ENCODE results near the gene RYR3. TPM values are rescaled to one million over a fixed set of nuclear protein-coding genes. Genes with fewer than 3 reads are reported as not detected.

Gene RYR3
- total RNA-seq, 1 experiment from 2014 or later, result not detected

DNA sequence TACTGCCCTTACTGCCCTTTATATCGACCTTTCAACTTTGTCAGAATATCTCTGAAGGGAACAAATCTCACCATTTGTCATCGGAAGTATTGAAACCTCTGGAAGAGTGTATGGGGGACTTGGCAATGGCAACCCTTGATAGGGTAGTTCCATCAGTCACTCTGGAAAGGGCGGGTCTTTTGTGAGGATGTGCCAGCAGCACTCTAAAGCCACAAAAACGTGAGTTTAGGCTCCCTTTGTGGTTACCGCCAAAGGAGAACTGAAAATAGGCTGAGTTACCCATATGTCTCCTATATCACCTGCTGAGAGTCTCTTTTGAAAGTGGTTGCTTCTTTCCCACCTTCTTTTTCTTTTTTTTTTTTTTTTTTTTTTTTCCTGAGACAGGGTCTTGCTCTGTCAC, 360.7 kb downstream of the RYR3 start:
- no peak overlapping the region for H3K4me2 ChIP-seq (ENCODE audit: low read length)
- no peaks in the 10 kb centered on the region for H3K79me2 ChIP-seq (ENCODE audit: low read length)
- intact Hi-C loops (cut with micrococcal nuclease), result no loop called here
- ChIA-PET CTCF (no interaction called here), POLR2A (ENCODE audit: unreplicated experiment) (no interaction called here)
- no peaks in the 10 kb centered on the region for H4K20me1 ChIP-seq (ENCODE audit: low read length)
- H3K9me2 ChIP-seq (replicated peaks; ENCODE audit: low read length), result no peaks in the 10 kb centered on the region
- H3K4me1 ChIP-seq (ENCODE audit: insufficient read depth, low read length), result no peaks in the 10 kb centered on the region
- no peaks in the 10 kb centered on the region; the same call in 1 of the 2 replicates for H3K36me3 ChIP-seq (ENCODE audit: low read depth, low read length)
- BruUV-seq (replicated peaks), result no TSS peak
- no peak for ATAC-seq
- no peaks in the 10 kb centered on the region for H3K9me3 ChIP-seq (ENCODE audit: low read length)
- no peak overlapping the region for H3K27ac ChIP-seq (ENCODE audit: low read length)
- no peak overlapping the region for H3K4me3 ChIP-seq (ENCODE audit: low read length)
- no peak overlapping the region for H3K9ac ChIP-seq (ENCODE audit: low read length)
- H3K27me3 ChIP-seq (ENCODE audit: low read length), result peaks cover 74% of the 10 kb centered on the region
- TF ChIP-seq EZH2phosphoT487 (IDR thresholded peaks at IDR 0.05; ENCODE audit: borderline replicate concordance, low read length) (no peak), EZH2 (IDR thresholded peaks at IDR 0.05; ENCODE audit: low read length, unreplicated experiment) (no peak), CTCF (conservative IDR thresholded peaks at IDR 0.05; ENCODE audit: low read depth, low read length) (no peak)
- no peak overlapping the region for H2AFZ ChIP-seq (ENCODE audit: low read length)
- H3F3A ChIP-seq (ENCODE audit: low read length, unreplicated experiment), result no peaks in the 10 kb centered on the region
- DNase-seq, result no peak

- intact Hi-C loops (cut with micrococcal nuclease), result no loop called here
- DNase-seq, result peak; percentile 68
- ChIA-PET POLR2A (ENCODE audit: unreplicated experiment) (no interaction called here), CTCF (no interaction called here)
- ATAC-seq, result peak; percentile 56
- Histone ChIP-seq H3K9ac (ENCODE audit: low read length) (no peak overlapping the region), H4K20me1 (ENCODE audit: low read length) (no peaks in the 10 kb centered on the region), H3K27me3 (ENCODE audit: low read length) (peaks cover 86% of the 10 kb centered on the region), H3K9me2 (replicated peaks; ENCODE audit: low read length) (no peaks in the 10 kb centered on the region), H3K36me3 (ENCODE audit: low read depth, low read length) (no peaks in the 10 kb centered on the region; the same call in 1 of the 2 replicates), H3K9me3 (ENCODE audit: low read length) (no peaks in the 10 kb centered on the region), H3K27ac (ENCODE audit: low read length) (no peak overlapping the region), H3K79me2 (ENCODE audit: low read length) (no peaks in the 10 kb centered on the region), H3F3A (ENCODE audit: low read length, unreplicated experiment) (no peaks in the 10 kb centered on the region), H3K4me3 (ENCODE audit: low read length) (no peak overlapping the region), H3K4me2 (ENCODE audit: low read length) (no peak overlapping the region), H2AFZ (ENCODE audit: low read length) (no peak overlapping the region), H3K4me1 (ENCODE audit: insufficient read depth, low read length) (no peaks in the 10 kb centered on the region)
- TF ChIP-seq EZH2 (IDR thresholded peaks at IDR 0.05; ENCODE audit: low read length, unreplicated experiment) (no peak), EZH2phosphoT487 (IDR thresholded peaks at IDR 0.05; ENCODE audit: borderline replicate concordance, low read length) (no peak), CTCF (conservative IDR thresholded peaks at IDR 0.05; ENCODE audit: low read depth, low read length) (peak; percentile 82)
- BruUV-seq (replicated peaks), result no TSS peak
Measured at GRCh38 chr15:33675246-33675645, 364.5 kb downstream of the RYR3 start.

DNA sequence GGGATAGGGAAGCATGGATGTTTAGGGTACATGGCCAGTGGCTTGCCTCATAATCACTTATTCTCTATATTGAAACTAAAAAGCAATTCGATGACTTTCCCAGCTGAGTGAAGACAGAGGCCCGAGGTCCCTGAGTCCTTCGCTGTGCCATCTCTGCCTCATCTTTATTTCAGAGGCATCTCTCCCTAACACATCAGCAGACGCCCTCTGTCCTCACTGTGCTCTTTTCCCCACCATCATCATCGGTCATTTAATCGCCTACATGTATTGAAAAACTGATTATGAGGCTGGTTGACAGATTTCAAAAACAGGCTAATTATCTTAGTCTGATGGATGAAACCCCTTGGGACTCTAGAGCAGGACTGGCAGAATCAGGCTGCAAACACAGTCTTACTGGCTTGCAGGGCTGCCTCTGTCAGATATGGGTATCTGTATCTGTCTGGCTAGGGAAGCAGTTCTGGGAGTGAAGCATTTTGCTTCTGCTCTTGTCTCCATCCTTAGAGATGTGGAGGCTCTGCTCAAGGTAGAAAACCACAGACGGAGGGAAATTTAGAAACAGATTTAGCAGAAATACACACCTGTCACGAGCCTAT, 366.6 kb downstream of the RYR3 start:
- ChIA-PET POLR2A (ENCODE audit: unreplicated experiment) (interaction anchor here (0.5 kb wide), 1 partner anchor 165 kb away, joined by 3 read pairs; no protein-coding TSS in a partner anchor), CTCF (no interaction called here)
- H3K36me3 ChIP-seq (ENCODE audit: low read depth, low read length), result no peaks in the 10 kb centered on the region; the same call in 1 of the 2 replicates
- no peak overlapping the region for H2AFZ ChIP-seq (ENCODE audit: low read length)
- H3K9me3 ChIP-seq (ENCODE audit: low read length), result no peaks in the 10 kb centered on the region
- DNase-seq, result no peak
- H3K4me3 ChIP-seq (ENCODE audit: low read length), result no peak overlapping the region
- H3K4me2 ChIP-seq (ENCODE audit: low read length), result no peak overlapping the region
- intact Hi-C loops (cut with micrococcal nuclease), result no loop called here
- no peaks in the 10 kb centered on the region for H3K9me2 ChIP-seq (replicated peaks; ENCODE audit: low read length)
- H3K4me1 ChIP-seq (ENCODE audit: insufficient read depth, low read length), result no peaks in the 10 kb centered on the region
- no peaks in the 10 kb centered on the region for H3K79me2 ChIP-seq (ENCODE audit: low read length)
- no peaks in the 10 kb centered on the region for H4K20me1 ChIP-seq (ENCODE audit: low read length)
- H3K9ac ChIP-seq (ENCODE audit: low read length), result no peak overlapping the region
- ATAC-seq, result no peak
- peaks cover 89% of the 10 kb centered on the region for H3K27me3 ChIP-seq (ENCODE audit: low read length)
- H3F3A ChIP-seq (ENCODE audit: low read length, unreplicated experiment), result no peaks in the 10 kb centered on the region
- no peak overlapping the region for H3K27ac ChIP-seq (ENCODE audit: low read length)
- BruUV-seq (replicated peaks), result no TSS peak
- no peak for TF ChIP-seq EZH2 (IDR thresholded peaks at IDR 0.05; ENCODE audit: low read length, unreplicated experiment)
- TF ChIP-seq EZH2phosphoT487 (IDR thresholded peaks at IDR 0.05; ENCODE audit: borderline replicate concordance, low read length), result no peak
